ENCODE results near the gene MRPL39.
"Not testable (repeated sequence)": the region's sequence is repeated elsewhere in the genome, so short reads cannot be mapped to it uniquely, and the experiment has no call there.

The MRPL39 gene
- total RNA-seq, result 8.6 to 32.8 (median 22.0) reads per million in 17 experiments

GRCh38 chr21:25607151-25608043 lies at the start of gene MRPL39:
TSS of gene MRPL39 (minus strand) at chr21:25607481. CDS start at chr21:25607475, 6 bp downstream.
- DNase-seq, result peak; percentile 90 to 94 (median 92)

GRCh38 chr21:25656412-25656811 lies 49.1 kb upstream of the MRPL39 start:
- peak in 2 of 4 experiments; percentile 4 to 11 for DNase-seq

GRCh38 chr21:25649146-25649545 lies 41.9 kb upstream of the MRPL39 start:
- peak in 3 of 4 experiments; percentile 38 to 48 (median 41) for DNase-seq

GRCh38 chr21:25647647-25648046 lies 40.4 kb upstream of the MRPL39 start:
- peak in 3 of 4 experiments; percentile 25 to 63 (median 56) for DNase-seq

- DNase-seq, result no peak
Observed at GRCh38 chr21:25646474-25646873, 39.2 kb upstream of the MRPL39 start.

GRCh38 chr21:25643486-25643885 lies 36.2 kb upstream of the MRPL39 start:
- no peak for DNase-seq

- no peak for DNase-seq
Observed at GRCh38 chr21:25640943-25641292, 33.6 kb upstream of the MRPL39 start.

- DNase-seq, result peak in 2 of 4 experiments; percentile 4 to 11
Observed at GRCh38 chr21:25640202-25640942, 33.1 kb upstream of the MRPL39 start.

GRCh38 chr21:25639551-25640201 lies 32.4 kb upstream of the MRPL39 start:
- DNase-seq, result peak in 2 of 4 experiments; percentile 14 to 28

- peak in 3 of 4 experiments; percentile 35 to 40 (median 35) for DNase-seq
Observed at GRCh38 chr21:25638660-25639550, 31.6 kb upstream of the MRPL39 start, which contains the start of gene JAM2. TSS of gene JAM2 (plus strand) at chr21:25639258. CDS start at chr21:25639822, 564 bp downstream.

GRCh38 chr21:25637851-25638659 lies 30.8 kb upstream of the MRPL39 start:
- DNase-seq, result no peak

- peak in 2 of 4 experiments; percentile 19 to 27 for DNase-seq
Observed at GRCh38 chr21:25636727-25637126, 29.4 kb upstream of the MRPL39 start.

- no peak for DNase-seq
Observed at GRCh38 chr21:25635310-25635709, 28.0 kb upstream of the MRPL39 start.

- DNase-seq, result no peak
Observed at GRCh38 chr21:25632296-25632695, 25.0 kb upstream of the MRPL39 start.

- no peak for DNase-seq
Observed at GRCh38 chr21:25626757-25627156, 19.5 kb upstream of the MRPL39 start.

GRCh38 chr21:25625776-25626555 lies 18.7 kb upstream of the MRPL39 start:
- DNase-seq, result not testable (repeated sequence)

- DNase-seq, result no peak
Observed at GRCh38 chr21:25625036-25625435, 17.8 kb upstream of the MRPL39 start.

GRCh38 chr21:25624511-25624910 lies 17.2 kb upstream of the MRPL39 start:
- DNase-seq, result no peak

- no peak for DNase-seq
Observed at GRCh38 chr21:25619198-25619597, 11.9 kb upstream of the MRPL39 start.

GRCh38 chr21:25615880-25616279 lies 8.6 kb upstream of the MRPL39 start:
- DNase-seq, result no peak
